SK-N-MC (cell line): Measurements from ENCODE around the gene TVP23A.

Experiments
- EZH2 ChIP-seq: fragments of 200-600 bp; sonication (generic); IDR thresholded peaks from one replicate; pipeline ENCODE4 v1.6.1; 2017; ENCODE audit warnings: antibody characterized with exemption
- FOXP2 ChIP-seq: optimal IDR thresholded peaks from 2 replicates; pipeline ENCODE3; 2011; ENCODE audit warnings: mild to moderate bottlenecking, moderate library complexity; ENCODE audit not compliant: insufficient read depth; ENCODE audit errors: extremely low read length, control extremely low read depth
- POLR2AphosphoS5 ChIP-seq: IDR thresholded peaks from 2 replicates; pipeline ENCODE4 v1.6.1; 2012; ENCODE audit warnings: mild to moderate bottlenecking, low read depth, low read length, borderline replicate concordance

DNA sequence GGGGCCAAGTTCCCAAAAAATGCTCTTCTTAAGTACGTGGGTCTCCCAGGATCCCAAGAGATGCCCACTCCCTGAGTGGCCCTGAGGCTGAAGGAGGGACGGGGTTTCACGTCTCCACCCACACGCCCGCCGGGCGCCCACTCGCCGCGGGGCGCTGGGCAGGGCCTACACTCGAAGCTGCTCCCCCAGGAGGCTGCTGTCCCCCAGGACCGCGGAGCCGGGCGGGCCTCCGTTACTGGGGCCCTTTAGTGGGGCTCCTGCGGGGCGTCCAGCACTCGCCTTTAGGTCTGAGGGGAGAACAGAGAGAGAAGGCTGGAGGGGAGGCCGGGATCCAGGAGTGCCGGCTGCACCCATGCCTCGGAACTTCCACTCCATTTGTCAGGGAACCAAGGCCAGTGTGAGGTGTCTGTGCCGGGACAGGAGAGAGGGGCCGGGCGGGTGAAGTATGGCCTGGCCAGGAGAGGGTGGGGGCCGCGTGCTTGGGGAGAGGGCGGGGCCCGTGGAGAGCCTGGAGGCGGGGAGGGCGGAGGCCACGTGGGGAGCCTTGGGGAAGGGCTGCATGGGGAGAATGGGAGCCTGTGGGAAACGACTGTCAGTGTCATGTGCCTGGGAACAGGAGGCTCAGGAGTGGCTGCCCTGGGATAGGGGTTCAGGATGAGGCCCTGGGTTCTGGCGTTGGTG, 56.1 kb downstream of the TVP23A start:
- TF ChIP-seq EZH2 (no peak), POLR2AphosphoS5 (no peak), FOXP2 (no peak)
